HG03039 (cell line): Measurements from ENCODE around the gene SPC25.

Experiments
- ATAC-seq: cut with Tn5 transposase; IDR thresholded peaks from one replicate; pipeline ENCODE4 v1.9.1; 2021; ENCODE audit warnings: mild to moderate bottlenecking, moderate library complexity; ENCODE audit not compliant: unreplicated experiment

The SPC25 gene

DNA sequence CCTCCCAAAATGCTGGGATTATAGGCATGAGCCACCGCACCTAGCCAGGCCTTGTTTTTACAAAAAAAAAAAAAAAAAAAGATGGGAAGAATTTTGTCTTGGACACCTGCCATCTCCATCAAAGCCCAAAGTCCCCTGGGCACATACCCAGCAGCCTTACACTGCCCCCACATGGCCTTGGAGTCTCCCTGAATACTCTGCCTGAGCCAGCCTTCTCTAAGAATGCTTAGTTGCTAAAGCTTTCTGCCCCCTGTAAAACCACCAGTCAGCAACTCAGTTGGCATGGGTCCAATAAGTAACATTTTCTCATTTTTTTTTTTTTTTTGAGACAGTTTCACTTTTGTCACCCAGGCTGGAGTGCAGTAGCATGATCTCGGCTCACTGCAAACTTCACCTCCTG lies 40.6 kb downstream of the SPC25 start:
- no peak for ATAC-seq

DNA sequence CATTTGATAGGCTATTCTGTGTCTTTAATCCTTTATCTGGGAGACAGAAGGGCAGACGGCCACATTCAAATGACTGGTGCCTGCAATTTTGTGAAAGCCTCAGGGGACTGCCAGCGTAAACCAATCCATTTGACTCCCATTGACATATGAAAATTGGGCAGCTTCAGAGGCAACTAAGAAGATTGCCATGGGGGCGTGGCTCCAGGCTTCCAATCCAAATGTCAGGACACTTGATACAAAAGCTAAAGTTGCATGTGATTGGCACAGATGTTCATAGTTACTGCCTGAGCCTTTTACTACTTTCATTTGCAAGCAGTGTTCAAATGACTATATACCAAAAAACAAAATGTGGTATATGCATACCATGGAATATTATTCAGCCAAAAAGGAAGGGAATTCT lies 42.0 kb downstream of the SPC25 start:
- ATAC-seq = no peak

DNA sequence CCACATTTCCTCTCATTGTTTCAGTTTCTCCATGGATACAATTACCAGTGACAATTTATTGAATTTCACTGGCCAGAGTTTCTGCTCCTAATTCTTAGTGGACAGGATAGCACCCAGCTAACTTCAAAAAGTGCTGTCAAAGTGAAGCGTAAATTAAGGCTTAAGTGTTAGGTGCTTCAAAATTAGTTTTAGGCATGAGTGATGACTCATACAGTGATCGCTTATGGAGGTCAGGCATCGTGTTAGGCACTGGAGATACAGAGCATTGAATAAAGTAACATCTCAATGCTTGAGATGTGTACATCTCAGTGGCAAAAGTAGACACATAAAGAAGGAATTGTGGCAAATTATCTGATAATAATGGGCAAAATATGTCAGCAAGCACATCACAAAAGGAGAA lies 47.0 kb downstream of the SPC25 start:
- no peak for ATAC-seq

DNA sequence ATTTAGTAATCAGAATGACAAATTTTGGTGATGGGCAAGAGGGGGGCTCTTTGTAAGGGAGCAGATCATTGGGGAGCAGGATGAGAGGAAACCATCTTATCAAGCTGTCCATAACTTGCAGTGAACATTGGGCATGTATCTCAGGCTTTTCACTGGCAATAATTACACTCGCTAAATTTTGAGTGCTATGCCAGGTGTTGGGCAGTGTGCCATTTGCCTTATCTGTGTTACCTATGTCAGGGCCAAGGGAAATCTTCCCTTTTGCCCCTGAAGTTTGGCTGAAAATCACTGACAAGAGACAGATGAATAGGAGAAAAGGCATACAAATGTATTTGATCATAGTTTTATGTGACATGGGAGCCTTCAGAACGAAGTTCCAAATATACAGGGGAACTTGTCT lies 48.8 kb downstream of the SPC25 start:
- ATAC-seq = no peak

DNA sequence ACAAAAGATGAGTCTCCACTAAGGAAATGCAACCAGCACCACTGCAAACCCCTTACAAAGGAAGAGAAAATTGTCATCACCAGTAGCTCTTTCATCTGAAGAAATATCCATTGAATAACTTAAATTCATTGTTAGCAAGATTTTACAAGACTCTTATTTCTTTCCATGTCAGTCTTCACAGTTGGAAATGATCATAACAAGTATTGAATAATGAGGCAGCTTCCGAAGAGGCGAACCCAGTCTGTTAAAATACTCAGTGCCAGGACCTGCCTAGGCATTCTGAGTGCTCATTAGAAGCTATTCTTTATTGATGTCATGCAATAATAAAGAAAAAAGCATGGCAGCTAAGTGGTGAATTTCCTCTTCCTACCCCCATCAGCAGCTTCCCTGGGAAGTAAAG lies 54.3 kb downstream of the SPC25 start:
- ATAC-seq = no peak

DNA sequence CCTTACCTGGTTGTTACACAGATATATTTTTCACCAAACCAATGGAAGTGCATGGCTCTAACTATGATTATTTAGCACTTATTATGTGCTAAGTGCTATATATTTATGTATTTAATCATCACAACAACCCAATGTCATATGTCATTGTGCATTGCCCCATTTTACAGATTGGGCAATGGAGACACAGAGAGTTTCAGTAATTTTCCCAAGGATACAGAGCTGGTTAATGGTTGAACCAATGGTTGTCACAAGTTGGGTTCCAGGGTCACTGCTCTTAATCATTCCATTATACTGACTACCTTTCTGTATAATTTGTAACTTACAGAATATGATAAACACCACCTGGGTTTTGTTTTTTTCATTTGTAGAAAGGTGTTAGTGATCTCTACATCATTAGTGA lies 58.6 kb downstream of the SPC25 start:
- ATAC-seq = no peak

DNA sequence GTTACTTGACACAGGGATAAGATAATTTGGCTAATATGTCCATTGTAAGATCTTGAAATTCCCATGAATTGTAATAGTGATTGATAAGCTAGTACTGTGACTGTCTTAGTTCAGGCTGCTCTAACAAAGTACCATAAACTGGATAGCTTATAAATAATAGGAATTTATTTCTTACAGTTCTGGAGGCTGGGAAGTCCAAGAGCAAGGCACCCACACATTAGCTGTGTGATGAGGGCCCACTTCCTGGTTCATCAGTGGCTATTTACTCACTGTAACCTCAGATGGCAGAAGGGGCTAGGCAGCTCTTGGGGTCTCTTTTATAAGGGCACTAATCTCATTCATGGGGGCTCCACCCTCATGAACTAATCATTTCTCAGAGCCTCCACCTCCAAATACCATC lies 59.3 kb downstream of the SPC25 start:
- no peak for ATAC-seq

DNA sequence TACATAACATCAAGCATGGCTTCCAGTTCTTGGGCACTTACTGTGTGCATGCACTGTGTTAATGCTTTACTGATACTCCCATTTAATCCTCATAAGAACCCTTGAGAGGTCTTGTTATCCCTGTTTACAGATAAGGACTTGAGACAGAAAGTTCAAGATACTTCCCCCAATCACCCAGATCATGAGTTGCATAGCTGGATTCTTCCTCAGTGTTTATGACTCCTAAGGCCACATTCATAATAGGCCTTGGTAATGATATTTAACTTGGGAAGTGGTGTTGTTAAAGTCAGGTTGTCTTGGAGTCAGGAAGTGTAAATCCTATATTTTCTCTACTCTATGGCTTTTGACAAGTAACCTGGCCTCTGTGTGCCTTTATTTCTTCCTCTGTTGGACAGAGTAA lies 65.1 kb downstream of the SPC25 start:
- ATAC-seq = no peak

DNA sequence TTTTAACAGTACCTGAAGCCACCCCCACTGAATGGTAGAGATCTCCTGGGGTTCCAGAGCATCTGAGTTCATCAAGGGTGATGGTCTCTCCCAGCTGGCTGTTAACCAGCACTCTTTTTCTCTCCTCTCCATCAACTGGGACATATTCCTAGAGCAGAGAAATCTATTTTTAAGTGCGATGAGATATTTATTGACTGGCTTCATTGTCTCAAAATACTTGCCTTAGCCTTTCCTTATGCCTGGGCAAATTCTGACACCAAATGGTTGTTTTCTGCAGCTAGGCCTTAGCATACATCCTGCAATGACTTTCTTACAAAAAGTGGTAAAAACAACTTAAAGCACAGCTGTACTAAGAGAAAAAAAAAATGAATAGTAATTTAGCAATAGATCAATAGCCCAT lies 68.2 kb downstream of the SPC25 start:
- ATAC-seq = no peak

DNA sequence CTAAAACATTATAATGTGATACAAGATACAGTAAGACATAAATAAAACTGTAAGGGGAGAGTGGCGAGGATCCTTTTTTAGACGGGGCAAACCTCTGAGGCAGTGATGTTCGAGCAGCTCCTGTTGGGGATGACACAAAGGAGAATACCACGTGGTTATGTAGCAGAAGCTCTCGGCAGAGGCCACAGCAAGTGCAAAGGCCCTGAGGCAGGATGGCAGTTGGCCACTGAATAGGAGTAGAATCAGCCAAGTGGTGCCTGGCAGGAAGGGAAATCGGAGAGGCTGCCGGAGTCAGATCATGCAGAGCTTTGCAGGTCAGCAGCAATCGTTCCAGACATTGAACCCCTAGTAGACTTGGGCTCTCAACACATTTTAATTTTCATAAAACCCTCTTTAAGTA lies 68.7 kb downstream of the SPC25 start:
- no peak for ATAC-seq
